ENCODE measurements around the gene SMYD3.
A peak's percentile ranks its signal among the peaks of the same experiment; 100 is the strongest.

Gene SMYD3

GRCh38 chr1:246002725-246003441, 504.2 kb downstream of the SMYD3 start:
- H3K36me3 ChIP-seq (ENCODE audit: control insufficient read depth, low read length): no peaks in the 10 kb centered on the region
- no peaks in the 10 kb centered on the region for H3K9me2 ChIP-seq (replicated peaks; ENCODE audit: control insufficient read depth, low read length)
- H4K20me1 ChIP-seq (ENCODE audit: control insufficient read depth, insufficient read depth, low read depth, low read length): no peaks in the 10 kb centered on the region
- H3K4me2 ChIP-seq (ENCODE audit: low read length): no peak overlapping the region
- H3F3A ChIP-seq (ENCODE audit: control insufficient read depth, insufficient read depth): no peaks in the 10 kb centered on the region
- H3K27ac ChIP-seq (ENCODE audit: low read depth, low read length): no peak overlapping the region
- no peaks in the 10 kb centered on the region for H3K9me3 ChIP-seq (ENCODE audit: control insufficient read depth, insufficient read depth, low read length)
- no peaks in the 10 kb centered on the region for H3K79me2 ChIP-seq (ENCODE audit: control insufficient read depth, low read length)
- peaks cover 7% of the 10 kb centered on the region; the same call in 1 of the 2 replicates for H3K4me1 ChIP-seq (ENCODE audit: control insufficient read depth, low read length)
- H3K27me3 ChIP-seq (ENCODE audit: control insufficient read depth, low read length): no peaks in the 10 kb centered on the region
- peak; percentile 80 for TF ChIP-seq CTCF (IDR thresholded peaks at IDR 0.05; ENCODE audit: low read depth, low read length, poor library complexity, severe bottlenecking)
- TF ChIP-seq EZH2phosphoT487 (IDR thresholded peaks at IDR 0.05; ENCODE audit: borderline replicate concordance, low read length): no peak
- no peak overlapping the region for H3K4me3 ChIP-seq (ENCODE audit: low read length)

- Histone ChIP-seq H3K36me3 (ENCODE audit: control insufficient read depth, low read length) (no peaks in the 10 kb centered on the region), H3K79me2 (ENCODE audit: control insufficient read depth, low read length) (no peaks in the 10 kb centered on the region), H3F3A (ENCODE audit: control insufficient read depth, insufficient read depth) (no peaks in the 10 kb centered on the region), H3K4me1 (ENCODE audit: control insufficient read depth, low read length) (peaks cover 7% of the 10 kb centered on the region; the same call in 1 of the 2 replicates), H3K9me2 (replicated peaks; ENCODE audit: control insufficient read depth, low read length) (no peaks in the 10 kb centered on the region), H4K20me1 (ENCODE audit: control insufficient read depth, insufficient read depth, low read depth, low read length) (no peaks in the 10 kb centered on the region), H3K4me3 (ENCODE audit: low read length) (no peak overlapping the region), H3K4me2 (ENCODE audit: low read length) (no peak overlapping the region), H3K9me3 (ENCODE audit: control insufficient read depth, insufficient read depth, low read length) (no peaks in the 10 kb centered on the region), H3K27me3 (ENCODE audit: control insufficient read depth, low read length) (no peaks in the 10 kb centered on the region), H3K27ac (ENCODE audit: low read depth, low read length) (no peak overlapping the region)
- TF ChIP-seq CTCF (IDR thresholded peaks at IDR 0.05; ENCODE audit: low read depth, low read length, poor library complexity, severe bottlenecking) (no peak), EZH2phosphoT487 (IDR thresholded peaks at IDR 0.05; ENCODE audit: borderline replicate concordance, low read length) (no peak)
Observed at GRCh38 chr1:246001837-246002230, 505.2 kb downstream of the SMYD3 start.

DNA sequence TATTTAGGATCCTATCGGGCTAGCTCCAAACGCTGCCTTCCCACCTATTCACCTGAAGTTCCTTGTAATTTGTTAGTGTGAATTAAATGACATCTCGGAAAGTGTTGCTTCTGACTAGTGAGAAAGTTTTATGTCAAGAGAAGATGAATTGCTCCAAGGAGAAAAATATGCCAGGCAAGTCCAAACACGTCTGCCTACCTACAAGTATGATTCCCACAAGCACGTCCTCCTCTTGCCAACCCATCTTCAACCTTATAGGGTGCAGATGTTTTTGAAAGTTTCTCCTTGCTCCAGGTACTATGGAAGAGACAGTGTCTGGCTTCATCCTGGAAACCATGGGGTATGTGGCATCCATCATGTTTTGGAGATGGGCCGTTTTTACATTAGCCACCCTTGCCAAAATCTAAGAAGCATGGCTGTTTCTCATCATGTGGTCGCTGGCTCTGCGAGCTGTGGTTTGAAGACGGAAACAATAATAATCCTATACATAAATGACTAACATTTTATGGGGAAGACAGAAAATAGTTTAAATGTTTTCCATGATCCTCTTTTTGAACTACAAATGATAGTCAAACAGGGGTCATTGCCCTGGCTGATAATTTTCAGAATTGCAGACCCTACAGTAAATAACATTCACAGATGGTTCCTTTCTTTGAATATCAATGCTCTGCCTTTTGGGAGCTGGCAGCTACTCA, 505.8 kb downstream of the SMYD3 start:
- no peak overlapping the region for H3K4me3 ChIP-seq (ENCODE audit: low read length)
- peaks cover 7% of the 10 kb centered on the region; the same call in 1 of the 2 replicates for H3K4me1 ChIP-seq (ENCODE audit: control insufficient read depth, low read length)

More for the DNA sequence above, 505.8 kb downstream of the SMYD3 start:
- H4K20me1 ChIP-seq (ENCODE audit: control insufficient read depth, insufficient read depth, low read depth, low read length): no peaks in the 10 kb centered on the region
- no peaks in the 10 kb centered on the region for H3K27me3 ChIP-seq (ENCODE audit: control insufficient read depth, low read length)
- no peaks in the 10 kb centered on the region for H3K79me2 ChIP-seq (ENCODE audit: control insufficient read depth, low read length)
- H3K4me2 ChIP-seq (ENCODE audit: low read length): no peak overlapping the region
- H3K9me2 ChIP-seq (replicated peaks; ENCODE audit: control insufficient read depth, low read length): no peaks in the 10 kb centered on the region
- no peaks in the 10 kb centered on the region for H3F3A ChIP-seq (ENCODE audit: control insufficient read depth, insufficient read depth)
- TF ChIP-seq CTCF (IDR thresholded peaks at IDR 0.05; ENCODE audit: low read depth, low read length, poor library complexity, severe bottlenecking) (no peak), EZH2phosphoT487 (IDR thresholded peaks at IDR 0.05; ENCODE audit: borderline replicate concordance, low read length) (no peak)
- no peaks in the 10 kb centered on the region for H3K9me3 ChIP-seq (ENCODE audit: control insufficient read depth, insufficient read depth, low read length)
- no peak overlapping the region for H3K27ac ChIP-seq (ENCODE audit: low read depth, low read length)
- H3K36me3 ChIP-seq (ENCODE audit: control insufficient read depth, low read length): no peaks in the 10 kb centered on the region

All from DOHH2 (cell line).